Activated CD4-positive, alpha-beta T cell treated with anti-CD3 and anti-CD28 coated beads for 48 hours (primary cell): ENCODE measurements around the gene FAR1.
A peak's percentile ranks its signal among the peaks of the same experiment; 100 is the strongest.
"Not testable (repeated sequence)": the region's sequence is repeated elsewhere in the genome, so short reads cannot be mapped to it uniquely, and the experiment has no call there.

Experiments
- DNase-seq: peaks from one replicate; pipeline ENCODE4 v3.0.0-alpha.2; 2020

The FAR1 gene, protein sequence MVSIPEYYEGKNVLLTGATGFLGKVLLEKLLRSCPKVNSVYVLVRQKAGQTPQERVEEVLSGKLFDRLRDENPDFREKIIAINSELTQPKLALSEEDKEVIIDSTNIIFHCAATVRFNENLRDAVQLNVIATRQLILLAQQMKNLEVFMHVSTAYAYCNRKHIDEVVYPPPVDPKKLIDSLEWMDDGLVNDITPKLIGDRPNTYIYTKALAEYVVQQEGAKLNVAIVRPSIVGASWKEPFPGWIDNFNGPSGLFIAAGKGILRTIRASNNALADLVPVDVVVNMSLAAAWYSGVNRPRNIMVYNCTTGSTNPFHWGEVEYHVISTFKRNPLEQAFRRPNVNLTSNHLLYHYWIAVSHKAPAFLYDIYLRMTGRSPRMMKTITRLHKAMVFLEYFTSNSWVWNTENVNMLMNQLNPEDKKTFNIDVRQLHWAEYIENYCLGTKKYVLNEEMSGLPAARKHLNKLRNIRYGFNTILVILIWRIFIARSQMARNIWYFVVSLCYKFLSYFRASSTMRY

GRCh38 chr11:13668102-13668956, at the start of gene FAR1:
Gene FAR1, plus strand, starts transcription at chr11:13668668. Its CDS starts 26,098 bp downstream, at chr11:13694766.
- peak; percentile 97 for DNase-seq

- DNase-seq, result no peak
Measured at GRCh38 chr11:13620063-13620462, 48.4 kb upstream of the FAR1 start.

DNA sequence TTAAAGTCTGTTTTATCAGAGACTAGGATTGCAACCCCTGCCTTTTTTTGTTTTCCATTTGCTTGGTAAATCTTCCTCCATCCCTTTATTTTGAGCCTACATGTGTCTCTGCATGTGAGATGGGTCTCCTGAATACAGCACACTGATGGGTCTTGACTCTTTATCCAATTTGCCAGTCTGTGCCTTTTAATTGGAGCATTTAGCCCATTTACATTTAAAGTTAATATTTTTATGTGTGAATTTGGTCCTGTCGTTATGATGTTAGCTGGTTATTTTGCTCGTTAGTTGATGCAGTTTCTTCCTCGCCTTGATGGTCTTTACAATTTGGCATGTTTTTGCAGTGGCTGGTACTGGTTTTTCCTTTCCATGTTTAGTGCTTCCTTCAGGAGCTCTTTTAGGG, 41.6 kb upstream of the FAR1 start:
- not testable (repeated sequence) for DNase-seq

DNA sequence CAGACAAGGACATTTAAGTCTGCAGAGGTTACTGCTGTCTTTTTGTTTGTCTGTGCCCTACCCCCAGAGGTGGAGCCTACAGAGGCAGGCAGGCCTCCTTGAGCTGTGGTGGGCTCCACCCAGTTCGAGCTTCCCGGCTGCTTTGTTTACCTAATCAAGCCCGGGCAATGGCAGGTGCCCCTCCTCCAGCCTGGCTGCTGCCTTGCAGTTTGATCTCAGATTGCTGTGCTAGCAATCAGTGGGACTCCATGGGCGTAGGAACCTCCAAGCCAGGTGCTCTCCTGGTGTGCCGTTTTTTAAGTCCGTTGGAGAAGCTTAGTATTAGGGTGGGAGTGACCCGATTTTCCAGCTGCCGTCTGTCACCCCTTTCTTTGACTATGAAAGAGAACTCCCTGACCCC, 39.8 kb upstream of the FAR1 start:
- DNase-seq, result not testable (repeated sequence)

DNA sequence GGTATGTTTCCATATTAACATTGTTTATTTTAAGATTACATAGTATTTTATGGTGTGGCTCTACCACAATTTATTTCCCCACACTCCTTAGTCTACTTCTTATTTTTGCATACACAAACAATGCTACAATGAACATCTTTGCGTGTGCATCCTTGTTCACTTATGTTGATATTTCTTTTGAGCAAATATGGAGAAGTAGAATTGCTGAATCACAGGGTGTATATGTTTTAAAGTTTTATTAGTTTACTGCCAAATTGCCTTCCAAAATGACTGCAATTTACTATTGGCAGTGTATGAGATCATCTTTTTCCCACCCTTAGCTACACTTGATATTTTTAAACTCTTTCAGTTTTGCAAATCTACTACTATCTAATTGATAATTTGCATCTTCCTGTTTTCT, 38.7 kb upstream of the FAR1 start:
- DNase-seq, result no peak

DNA sequence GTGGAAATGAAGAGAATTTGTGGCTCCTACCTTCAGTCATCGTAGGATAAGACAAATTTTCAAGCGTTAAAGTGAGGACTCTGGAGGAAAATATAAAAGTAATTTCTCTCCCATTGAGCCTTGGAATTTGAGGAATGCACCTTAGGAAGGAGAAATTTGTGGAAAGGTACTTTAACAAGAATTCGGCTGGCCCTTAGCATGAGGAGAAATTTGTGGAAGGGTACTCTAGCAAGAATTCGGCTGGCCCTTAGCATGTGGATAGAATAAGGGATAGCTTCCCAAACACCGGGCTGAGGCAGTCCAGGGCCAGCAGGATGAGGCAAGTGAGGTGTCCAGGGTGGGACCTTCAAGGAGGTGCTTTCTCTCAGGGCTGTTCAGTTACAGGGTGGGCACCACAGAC, 33.2 kb upstream of the FAR1 start:
- DNase-seq, result no peak

GRCh38 chr11:13635804-13636203, 32.7 kb upstream of the FAR1 start:
- DNase-seq, result no peak

GRCh38 chr11:13637125-13638069, 31.1 kb upstream of the FAR1 start:
- no peak for DNase-seq

- no peak for DNase-seq
Measured at GRCh38 chr11:13638422-13638821, 30.0 kb upstream of the FAR1 start.

DNA sequence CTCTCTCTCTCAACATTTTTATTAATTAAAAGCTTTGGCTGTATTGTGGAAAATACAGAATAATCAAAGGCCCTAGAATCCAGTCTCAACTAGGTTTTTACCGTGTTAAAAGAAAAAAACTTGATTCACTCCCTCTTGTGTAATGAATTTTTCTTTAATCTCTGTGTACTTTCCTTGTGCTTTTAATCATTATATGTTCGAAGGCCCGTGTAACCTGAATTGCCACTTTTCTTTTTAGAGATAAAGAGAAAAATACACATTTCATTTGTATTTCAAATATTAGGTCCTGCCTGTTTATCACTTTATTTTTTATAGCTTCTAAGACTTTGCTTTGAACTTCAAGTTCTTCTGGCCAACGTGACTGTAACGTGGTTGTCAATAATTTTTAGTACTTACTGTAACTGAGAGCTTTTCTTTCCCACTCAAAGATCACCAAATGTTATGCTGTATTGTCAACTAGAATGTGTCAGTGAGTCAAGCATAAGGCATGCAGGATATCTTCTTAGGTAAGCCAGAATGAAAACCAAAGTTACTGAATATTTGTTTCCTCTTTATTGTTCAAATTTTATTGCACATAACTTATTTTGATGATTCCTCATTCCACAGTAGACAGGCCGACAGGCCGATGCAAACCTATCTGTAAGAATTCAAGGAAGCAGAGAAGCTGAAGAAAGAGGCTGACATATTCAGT, 23.3 kb upstream of the FAR1 start:
- no peak for DNase-seq

- DNase-seq, result no peak
Measured at GRCh38 chr11:13647391-13647790, 21.1 kb upstream of the FAR1 start.

DNA sequence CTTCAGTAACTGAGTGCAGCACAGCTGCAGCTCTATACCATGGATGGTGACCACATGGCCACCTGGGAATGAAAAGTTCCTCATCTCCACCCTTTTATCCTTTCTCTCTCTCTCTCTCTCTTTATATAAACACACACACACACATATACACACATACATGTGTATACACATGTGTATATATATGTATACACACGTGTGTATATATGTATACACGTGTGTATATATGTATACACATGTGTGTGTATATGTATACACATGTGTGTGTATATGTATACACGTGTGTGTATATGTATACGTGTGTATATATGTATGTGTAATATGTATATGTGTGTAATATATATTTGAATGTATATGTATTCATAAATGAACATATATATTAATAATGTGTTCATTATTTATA, 18.8 kb upstream of the FAR1 start:
- DNase-seq, result no peak

GRCh38 chr11:13651515-13651914, 17.0 kb upstream of the FAR1 start:
- DNase-seq, result not testable (repeated sequence)

- no peak for DNase-seq
Measured at GRCh38 chr11:13661074-13661623, 7.3 kb upstream of the FAR1 start.

GRCh38 chr11:13663631-13664071, 4.8 kb upstream of the FAR1 start:
- no peak for DNase-seq

GRCh38 chr11:13664351-13664750, 4.1 kb upstream of the FAR1 start:
- DNase-seq, result no peak

GRCh38 chr11:13666708-13667107, 1.8 kb upstream of the FAR1 start:
- DNase-seq, result no peak

DNA sequence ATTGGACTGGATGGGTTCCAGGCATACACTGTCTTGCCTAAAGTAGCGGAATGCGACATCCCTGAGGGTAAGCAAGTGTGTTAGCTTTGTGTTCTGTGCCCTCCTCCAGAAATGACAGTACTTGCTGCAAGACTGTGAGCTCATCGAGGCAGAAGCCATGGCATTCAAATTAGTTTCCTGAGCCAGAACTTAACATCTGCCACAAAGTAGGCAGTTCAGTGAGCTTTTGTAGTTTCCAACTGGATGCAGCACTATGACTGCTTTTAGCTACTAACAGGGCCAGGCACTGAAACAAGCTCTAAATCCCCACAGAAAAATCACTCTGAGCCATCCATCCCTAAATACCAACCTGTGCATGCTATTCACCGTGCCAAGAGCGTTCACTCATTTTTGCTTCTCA, 1.2 kb upstream of the FAR1 start:
- DNase-seq, result no peak

DNA sequence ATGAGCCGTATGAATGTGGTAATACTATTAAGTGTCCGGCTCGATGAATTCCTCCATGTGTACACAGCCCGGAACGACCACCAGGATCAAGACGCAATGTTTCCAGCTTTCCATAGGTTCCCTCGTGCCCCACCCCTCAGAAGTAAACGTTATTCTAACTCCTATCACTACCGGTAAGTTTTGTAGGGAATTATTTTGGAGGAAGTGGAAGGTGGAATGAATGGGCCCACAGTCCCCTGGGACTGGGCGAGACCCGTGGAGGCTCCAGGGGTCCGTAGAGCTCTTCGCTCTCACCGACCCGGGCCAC, 720 bp upstream of the FAR1 start:
- no peak for DNase-seq

GRCh38 chr11:13668957-13669521, 571 bp downstream of the FAR1 start:
- DNase-seq, result peak; percentile 60
